ENCODE measurements around the gene CHRNB2. TPM values are rescaled to one million over a fixed set of nuclear protein-coding genes. Genes with fewer than 3 reads are reported as not detected.

CHRNB2 gene
- total and polyA plus RNA-seq, 9 of the 15 experiments (the other 6 are each of a cell fraction or from before 2014, with no cell fraction given), result 0.01 TPM; not detected in 8

DNA sequence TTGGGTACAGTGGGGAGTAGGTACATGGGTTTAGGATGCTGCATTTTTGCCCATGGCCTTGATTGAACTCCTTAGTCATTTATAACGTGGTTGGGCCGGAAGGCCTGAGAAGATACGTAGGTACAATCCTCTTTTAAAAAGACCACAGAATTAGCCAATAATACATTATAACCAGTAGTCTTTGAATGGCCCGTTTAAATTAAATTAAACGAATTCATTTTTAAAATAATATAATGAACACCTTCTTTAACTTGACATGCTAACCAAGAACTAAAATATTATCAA lies 60.5 kb downstream of the CHRNB2 start (continued):
- TF ChIP-seq, protein P1, sequence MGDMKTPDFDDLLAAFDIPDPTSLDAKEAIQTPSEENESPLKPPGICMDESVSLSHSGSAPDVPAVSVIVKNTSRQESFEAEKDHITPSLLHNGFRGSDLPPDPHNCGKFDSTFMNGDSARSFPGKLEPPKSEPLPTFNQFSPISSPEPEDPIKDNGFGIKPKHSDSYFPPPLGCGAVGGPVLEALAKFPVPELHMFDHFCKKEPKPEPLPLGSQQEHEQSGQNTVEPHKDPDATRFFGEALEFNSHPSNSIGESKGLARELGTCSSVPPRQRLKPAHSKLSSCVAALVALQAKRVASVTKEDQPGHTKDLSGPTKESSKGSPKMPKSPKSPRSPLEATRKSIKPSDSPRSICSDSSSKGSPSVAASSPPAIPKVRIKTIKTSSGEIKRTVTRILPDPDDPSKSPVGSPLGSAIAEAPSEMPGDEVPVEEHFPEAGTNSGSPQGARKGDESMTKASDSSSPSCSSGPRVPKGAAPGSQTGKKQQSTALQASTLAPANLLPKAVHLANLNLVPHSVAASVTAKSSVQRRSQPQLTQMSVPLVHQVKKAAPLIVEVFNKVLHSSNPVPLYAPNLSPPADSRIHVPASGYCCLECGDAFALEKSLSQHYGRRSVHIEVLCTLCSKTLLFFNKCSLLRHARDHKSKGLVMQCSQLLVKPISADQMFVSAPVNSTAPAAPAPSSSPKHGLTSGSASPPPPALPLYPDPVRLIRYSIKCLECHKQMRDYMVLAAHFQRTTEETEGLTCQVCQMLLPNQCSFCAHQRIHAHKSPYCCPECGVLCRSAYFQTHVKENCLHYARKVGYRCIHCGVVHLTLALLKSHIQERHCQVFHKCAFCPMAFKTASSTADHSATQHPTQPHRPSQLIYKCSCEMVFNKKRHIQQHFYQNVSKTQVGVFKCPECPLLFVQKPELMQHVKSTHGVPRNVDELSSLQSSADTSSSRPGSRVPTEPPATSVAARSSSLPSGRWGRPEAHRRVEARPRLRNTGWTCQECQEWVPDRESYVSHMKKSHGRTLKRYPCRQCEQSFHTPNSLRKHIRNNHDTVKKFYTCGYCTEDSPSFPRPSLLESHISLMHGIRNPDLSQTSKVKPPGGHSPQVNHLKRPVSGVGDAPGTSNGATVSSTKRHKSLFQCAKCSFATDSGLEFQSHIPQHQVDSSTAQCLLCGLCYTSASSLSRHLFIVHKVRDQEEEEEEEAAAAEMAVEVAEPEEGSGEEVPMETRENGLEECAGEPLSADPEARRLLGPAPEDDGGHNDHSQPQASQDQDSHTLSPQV (IDR thresholded peaks at IDR 0.05), result peak; percentile 54; the same call in 1 of the 2 replicates
- TF ChIP-seq, protein P2, sequence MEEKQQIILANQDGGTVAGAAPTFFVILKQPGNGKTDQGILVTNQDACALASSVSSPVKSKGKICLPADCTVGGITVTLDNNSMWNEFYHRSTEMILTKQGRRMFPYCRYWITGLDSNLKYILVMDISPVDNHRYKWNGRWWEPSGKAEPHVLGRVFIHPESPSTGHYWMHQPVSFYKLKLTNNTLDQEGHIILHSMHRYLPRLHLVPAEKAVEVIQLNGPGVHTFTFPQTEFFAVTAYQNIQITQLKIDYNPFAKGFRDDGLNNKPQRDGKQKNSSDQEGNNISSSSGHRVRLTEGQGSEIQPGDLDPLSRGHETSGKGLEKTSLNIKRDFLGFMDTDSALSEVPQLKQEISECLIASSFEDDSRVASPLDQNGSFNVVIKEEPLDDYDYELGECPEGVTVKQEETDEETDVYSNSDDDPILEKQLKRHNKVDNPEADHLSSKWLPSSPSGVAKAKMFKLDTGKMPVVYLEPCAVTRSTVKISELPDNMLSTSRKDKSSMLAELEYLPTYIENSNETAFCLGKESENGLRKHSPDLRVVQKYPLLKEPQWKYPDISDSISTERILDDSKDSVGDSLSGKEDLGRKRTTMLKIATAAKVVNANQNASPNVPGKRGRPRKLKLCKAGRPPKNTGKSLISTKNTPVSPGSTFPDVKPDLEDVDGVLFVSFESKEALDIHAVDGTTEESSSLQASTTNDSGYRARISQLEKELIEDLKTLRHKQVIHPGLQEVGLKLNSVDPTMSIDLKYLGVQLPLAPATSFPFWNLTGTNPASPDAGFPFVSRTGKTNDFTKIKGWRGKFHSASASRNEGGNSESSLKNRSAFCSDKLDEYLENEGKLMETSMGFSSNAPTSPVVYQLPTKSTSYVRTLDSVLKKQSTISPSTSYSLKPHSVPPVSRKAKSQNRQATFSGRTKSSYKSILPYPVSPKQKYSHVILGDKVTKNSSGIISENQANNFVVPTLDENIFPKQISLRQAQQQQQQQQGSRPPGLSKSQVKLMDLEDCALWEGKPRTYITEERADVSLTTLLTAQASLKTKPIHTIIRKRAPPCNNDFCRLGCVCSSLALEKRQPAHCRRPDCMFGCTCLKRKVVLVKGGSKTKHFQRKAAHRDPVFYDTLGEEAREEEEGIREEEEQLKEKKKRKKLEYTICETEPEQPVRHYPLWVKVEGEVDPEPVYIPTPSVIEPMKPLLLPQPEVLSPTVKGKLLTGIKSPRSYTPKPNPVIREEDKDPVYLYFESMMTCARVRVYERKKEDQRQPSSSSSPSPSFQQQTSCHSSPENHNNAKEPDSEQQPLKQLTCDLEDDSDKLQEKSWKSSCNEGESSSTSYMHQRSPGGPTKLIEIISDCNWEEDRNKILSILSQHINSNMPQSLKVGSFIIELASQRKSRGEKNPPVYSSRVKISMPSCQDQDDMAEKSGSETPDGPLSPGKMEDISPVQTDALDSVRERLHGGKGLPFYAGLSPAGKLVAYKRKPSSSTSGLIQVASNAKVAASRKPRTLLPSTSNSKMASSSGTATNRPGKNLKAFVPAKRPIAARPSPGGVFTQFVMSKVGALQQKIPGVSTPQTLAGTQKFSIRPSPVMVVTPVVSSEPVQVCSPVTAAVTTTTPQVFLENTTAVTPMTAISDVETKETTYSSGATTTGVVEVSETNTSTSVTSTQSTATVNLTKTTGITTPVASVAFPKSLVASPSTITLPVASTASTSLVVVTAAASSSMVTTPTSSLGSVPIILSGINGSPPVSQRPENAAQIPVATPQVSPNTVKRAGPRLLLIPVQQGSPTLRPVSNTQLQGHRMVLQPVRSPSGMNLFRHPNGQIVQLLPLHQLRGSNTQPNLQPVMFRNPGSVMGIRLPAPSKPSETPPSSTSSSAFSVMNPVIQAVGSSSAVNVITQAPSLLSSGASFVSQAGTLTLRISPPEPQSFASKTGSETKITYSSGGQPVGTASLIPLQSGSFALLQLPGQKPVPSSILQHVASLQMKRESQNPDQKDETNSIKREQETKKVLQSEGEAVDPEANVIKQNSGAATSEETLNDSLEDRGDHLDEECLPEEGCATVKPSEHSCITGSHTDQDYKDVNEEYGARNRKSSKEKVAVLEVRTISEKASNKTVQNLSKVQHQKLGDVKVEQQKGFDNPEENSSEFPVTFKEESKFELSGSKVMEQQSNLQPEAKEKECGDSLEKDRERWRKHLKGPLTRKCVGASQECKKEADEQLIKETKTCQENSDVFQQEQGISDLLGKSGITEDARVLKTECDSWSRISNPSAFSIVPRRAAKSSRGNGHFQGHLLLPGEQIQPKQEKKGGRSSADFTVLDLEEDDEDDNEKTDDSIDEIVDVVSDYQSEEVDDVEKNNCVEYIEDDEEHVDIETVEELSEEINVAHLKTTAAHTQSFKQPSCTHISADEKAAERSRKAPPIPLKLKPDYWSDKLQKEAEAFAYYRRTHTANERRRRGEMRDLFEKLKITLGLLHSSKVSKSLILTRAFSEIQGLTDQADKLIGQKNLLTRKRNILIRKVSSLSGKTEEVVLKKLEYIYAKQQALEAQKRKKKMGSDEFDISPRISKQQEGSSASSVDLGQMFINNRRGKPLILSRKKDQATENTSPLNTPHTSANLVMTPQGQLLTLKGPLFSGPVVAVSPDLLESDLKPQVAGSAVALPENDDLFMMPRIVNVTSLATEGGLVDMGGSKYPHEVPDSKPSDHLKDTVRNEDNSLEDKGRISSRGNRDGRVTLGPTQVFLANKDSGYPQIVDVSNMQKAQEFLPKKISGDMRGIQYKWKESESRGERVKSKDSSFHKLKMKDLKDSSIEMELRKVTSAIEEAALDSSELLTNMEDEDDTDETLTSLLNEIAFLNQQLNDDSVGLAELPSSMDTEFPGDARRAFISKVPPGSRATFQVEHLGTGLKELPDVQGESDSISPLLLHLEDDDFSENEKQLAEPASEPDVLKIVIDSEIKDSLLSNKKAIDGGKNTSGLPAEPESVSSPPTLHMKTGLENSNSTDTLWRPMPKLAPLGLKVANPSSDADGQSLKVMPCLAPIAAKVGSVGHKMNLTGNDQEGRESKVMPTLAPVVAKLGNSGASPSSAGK (IDR thresholded peaks at IDR 0.05), result peak; percentile 5; the same call in 1 of the 2 replicates
- no peak for TF ChIP-seq BRF1 (IDR thresholded peaks at IDR 0.05; ENCODE audit: borderline replicate concordance, extremely low read depth, insufficient read length)
- no peak for TF ChIP-seq RBM17 (IDR thresholded peaks at IDR 0.05; ENCODE audit: borderline replicate concordance, low read depth, low read length)
- no peak for TF ChIP-seq MTA2 (IDR thresholded peaks at IDR 0.05; ENCODE audit: low read depth)
- no peak for TF ChIP-seq COPS2 (conservative IDR thresholded peaks at IDR 0.05)
- TF ChIP-seq, protein P3, sequence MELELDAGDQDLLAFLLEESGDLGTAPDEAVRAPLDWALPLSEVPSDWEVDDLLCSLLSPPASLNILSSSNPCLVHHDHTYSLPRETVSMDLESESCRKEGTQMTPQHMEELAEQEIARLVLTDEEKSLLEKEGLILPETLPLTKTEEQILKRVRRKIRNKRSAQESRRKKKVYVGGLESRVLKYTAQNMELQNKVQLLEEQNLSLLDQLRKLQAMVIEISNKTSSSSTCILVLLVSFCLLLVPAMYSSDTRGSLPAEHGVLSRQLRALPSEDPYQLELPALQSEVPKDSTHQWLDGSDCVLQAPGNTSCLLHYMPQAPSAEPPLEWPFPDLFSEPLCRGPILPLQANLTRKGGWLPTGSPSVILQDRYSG (tag; conservative IDR thresholded peaks at IDR 0.05; ENCODE audit: low read depth), result no peak
- TF ChIP-seq, protein P4, sequence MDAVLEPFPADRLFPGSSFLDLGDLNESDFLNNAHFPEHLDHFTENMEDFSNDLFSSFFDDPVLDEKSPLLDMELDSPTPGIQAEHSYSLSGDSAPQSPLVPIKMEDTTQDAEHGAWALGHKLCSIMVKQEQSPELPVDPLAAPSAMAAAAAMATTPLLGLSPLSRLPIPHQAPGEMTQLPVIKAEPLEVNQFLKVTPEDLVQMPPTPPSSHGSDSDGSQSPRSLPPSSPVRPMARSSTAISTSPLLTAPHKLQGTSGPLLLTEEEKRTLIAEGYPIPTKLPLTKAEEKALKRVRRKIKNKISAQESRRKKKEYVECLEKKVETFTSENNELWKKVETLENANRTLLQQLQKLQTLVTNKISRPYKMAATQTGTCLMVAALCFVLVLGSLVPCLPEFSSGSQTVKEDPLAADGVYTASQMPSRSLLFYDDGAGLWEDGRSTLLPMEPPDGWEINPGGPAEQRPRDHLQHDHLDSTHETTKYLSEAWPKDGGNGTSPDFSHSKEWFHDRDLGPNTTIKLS (IDR thresholded peaks at IDR 0.05; ENCODE audit: borderline replicate concordance, low read depth), result peak; percentile 6; the same call in 1 of the 2 replicates
